ENCODE data around the gene PABPC1L.

- TF ChIP-seq CTCF (IDR thresholded peaks at IDR 0.05 in 2 of 3, conservative IDR thresholded peaks at IDR 0.05 in 1 of 3; ENCODE audit: borderline replicate concordance in 1 of 3, insufficient read depth in 1 of 3, low read depth in 2 of 3, low read length in 2 of 3) (no peak), JUND (IDR thresholded peaks at IDR 0.05) (no peak), RAD21 (IDR thresholded peaks at IDR 0.05; ENCODE audit: low read depth) (no peak)
Measured at GRCh38 chr20:44961011-44961869, 51.4 kb downstream of the PABPC1L start.

Measured in HCT116 (cell line).